Measurements from ENCODE around the gene ZNF593.

The ZNF593 gene

GRCh38 chr1:26184086-26184485 lies 14.4 kb downstream of the ZNF593 start:
- no peak for TF ChIP-seq CTCF (IDR thresholded peaks at IDR 0.05; ENCODE audit: control insufficient read depth, extremely low read depth, insufficient read depth)
- H3K4me3 ChIP-seq (ENCODE audit: low read depth, low read length), result no peak overlapping the region
- DNase-seq (ENCODE audit: low read depth), result no peak

GRCh38 chr1:26184883-26185282 lies 15.2 kb downstream of the ZNF593 start:
- no peak for DNase-seq (ENCODE audit: low read depth)
- no peak overlapping the region for H3K4me3 ChIP-seq (ENCODE audit: low read depth, low read length)
- no peak for TF ChIP-seq CTCF (IDR thresholded peaks at IDR 0.05; ENCODE audit: control insufficient read depth, extremely low read depth, insufficient read depth)

GRCh38 chr1:26187882-26188281 lies 18.2 kb downstream of the ZNF593 start:
- no peak for TF ChIP-seq CTCF (IDR thresholded peaks at IDR 0.05; ENCODE audit: control insufficient read depth, extremely low read depth, insufficient read depth)
- DNase-seq (ENCODE audit: low read depth), result no peak
- no peak overlapping the region for H3K4me3 ChIP-seq (ENCODE audit: low read depth, low read length)

GRCh38 chr1:26188477-26188876 lies 18.8 kb downstream of the ZNF593 start:
- no peak overlapping the region for H3K4me3 ChIP-seq (ENCODE audit: low read depth, low read length)
- no peak for TF ChIP-seq CTCF (IDR thresholded peaks at IDR 0.05; ENCODE audit: control insufficient read depth, extremely low read depth, insufficient read depth)
- no peak for DNase-seq (ENCODE audit: low read depth)

GRCh38 chr1:26189331-26189730 lies 19.6 kb downstream of the ZNF593 start:
- DNase-seq (ENCODE audit: low read depth), result no peak

GRCh38 chr1:26189751-26190275 lies 20.1 kb downstream of the ZNF593 start:
- H3K4me3 ChIP-seq (ENCODE audit: low read depth, low read length), result no peak overlapping the region
- DNase-seq (ENCODE audit: low read depth), result no peak
- TF ChIP-seq CTCF (IDR thresholded peaks at IDR 0.05; ENCODE audit: control insufficient read depth, extremely low read depth, insufficient read depth), result no peak

More at GRCh38 chr1:26189331-26189730, 19.6 kb downstream of the ZNF593 start:
- H3K4me3 ChIP-seq (ENCODE audit: low read depth, low read length), result no peak overlapping the region
- no peak for TF ChIP-seq CTCF (IDR thresholded peaks at IDR 0.05; ENCODE audit: control insufficient read depth, extremely low read depth, insufficient read depth)

GRCh38 chr1:26190373-26190987 lies 20.8 kb downstream of the ZNF593 start, which contains the start of gene CATSPER4:
TSS of gene CATSPER4 (plus strand) at chr1:26190602. CDS start at chr1:26190628, 26 bp downstream.
- no peak within 1 kb of the TSS for H3K4me3 ChIP-seq (ENCODE audit: low read depth, low read length)
- no peak for TF ChIP-seq CTCF (IDR thresholded peaks at IDR 0.05; ENCODE audit: control insufficient read depth, extremely low read depth, insufficient read depth)
- no peak for DNase-seq (ENCODE audit: low read depth)

Data from LNCaP clone FGC (cell line).